CD4-positive, alpha-beta T cell (primary cell): Measurements from ENCODE around the gene HOXA13. TPM values are rescaled to one million over a fixed set of nuclear protein-coding genes. Genes with fewer than 3 reads are reported as not detected.

Experiments used
- ATAC-seq: fragments of 200-7000 bp; cut with Tn5 transposase; one replicate; pipeline ENCODE4 v1.10.0; 2022; ENCODE audit warnings: mild to moderate bottlenecking; ENCODE audit not compliant: poor library complexity
- CTCF ChIA-PET: fragments of 350-600 bp; sonication (Branson Sonifier 250); formaldehyde crosslinking; loops from one replicate; lab custom pipeline; 2021; ENCODE audit warnings: antibody characterized with exemption, inconsistent platforms; lab: Charles Lee
- POLR2A ChIA-PET: fragments of 350-600 bp; sonication (Branson Sonifier 250); formaldehyde crosslinking; loops from one replicate; lab custom pipeline; 2021; ENCODE audit warnings: antibody characterized with exemption, inconsistent platforms; lab: Charles Lee
- DNase-seq, 14 experiments: peaks; one replicate each; pipeline ENCODE4 v3.0.0-alpha.2; 2013 to 2020; ENCODE audit warnings: mixed read lengths in 2 of 14
- H3K27ac ChIP-seq, 2 donors: one replicate each; pipeline versions ENCODE4 v1.5.1 to v1.7.0; 2013; ENCODE audit warnings: low read length in 2 of 2, low read depth in 1 of 2, mild to moderate bottlenecking in 1 of 2
- H3K27me3 ChIP-seq, 2 experiments: 1 replicate in 1 of 2; 2 replicates in 1 of 2; pipeline versions ENCODE4 v1.6.1 to v1.7.0; 2013; ENCODE audit warnings: low read length in 2 of 2, control low read depth in 1 of 2, mild to moderate bottlenecking in 1 of 2, moderate library complexity in 1 of 2; ENCODE audit not compliant: insufficient read depth in 2 of 2, control insufficient read depth in 1 of 2
- H3K36me3 ChIP-seq: one replicate; pipeline ENCODE4 v1.6.1; 2013; ENCODE audit warnings: low read length, control low read depth; ENCODE audit not compliant: insufficient read depth
- H3K4me1 ChIP-seq: one replicate; pipeline ENCODE4 v1.6.1; 2013; ENCODE audit warnings: low read length, control low read depth; ENCODE audit not compliant: insufficient read depth
- H3K4me3 ChIP-seq: one replicate; pipeline ENCODE4 v1.5.1; 2013; ENCODE audit warnings: mild to moderate bottlenecking, low read length, moderate library complexity
- H3K9me3 ChIP-seq, 2 experiments: 1 replicate in 1 of 2; 2 replicates in 1 of 2; pipeline versions ENCODE4 v1.6.1 to v1.7.0; 2013; ENCODE audit warnings: low read length in 2 of 2, mild to moderate bottlenecking in 2 of 2, control low read depth in 1 of 2, moderate library complexity in 1 of 2; ENCODE audit not compliant: control insufficient read depth in 1 of 2, insufficient read depth in 1 of 2
- H3K27ac Mint-ChIP-seq: one replicate; pipeline ENCODE4 v1.8.0; 2020; ENCODE audit warnings: mixed read lengths
- H3K27me3 Mint-ChIP-seq: one replicate; pipeline ENCODE4 v1.8.0; 2021; ENCODE audit warnings: mixed read lengths
- H3K36me3 Mint-ChIP-seq: one replicate; pipeline ENCODE4 v1.8.0; 2021; ENCODE audit warnings: low read depth, mixed read lengths
- H3K4me1 Mint-ChIP-seq: one replicate; pipeline ENCODE4 v1.8.0; 2021; ENCODE audit warnings: low read depth, mixed read lengths
- H3K4me3 Mint-ChIP-seq: one replicate; pipeline ENCODE4 v1.8.0; 2020; ENCODE audit warnings: mild to moderate bottlenecking, mixed read lengths
- H3K9me3 Mint-ChIP-seq: one replicate; pipeline ENCODE4 v1.8.0; 2020; ENCODE audit warnings: mixed read lengths
- intact Hi-C, 2 experiments: fragments of 100-400 bp; cut with DNase I in 1 of 2; cut with micrococcal nuclease in 1 of 2; formaldehyde crosslinking; loops; one replicate each; pipeline versions ENCODE4 v1.15.1 to v1.9.0; 2023 to 2025; cut with DNase I, micrococcal nuclease
- total RNA-seq, 174 experiments: library from RNA in 2 of 174; stranded (reverse) in 2 of 174; gene quantifications; one replicate each; pipeline ENCODE4 v1.2.3 and lab custom pipeline; 2021 to 2026
- TF ChIP-seq, protein P1 (sequence below): fragments of 200-600 bp; IDR thresholded peaks from one replicate; pipeline ENCODE4 v1.8.0; 2022; ENCODE audit warnings: antibody characterized with exemption, mild to moderate bottlenecking

The HOXA13 gene
- total RNA-seq, 2 experiments from 2014 or later, result not detected

DNA sequence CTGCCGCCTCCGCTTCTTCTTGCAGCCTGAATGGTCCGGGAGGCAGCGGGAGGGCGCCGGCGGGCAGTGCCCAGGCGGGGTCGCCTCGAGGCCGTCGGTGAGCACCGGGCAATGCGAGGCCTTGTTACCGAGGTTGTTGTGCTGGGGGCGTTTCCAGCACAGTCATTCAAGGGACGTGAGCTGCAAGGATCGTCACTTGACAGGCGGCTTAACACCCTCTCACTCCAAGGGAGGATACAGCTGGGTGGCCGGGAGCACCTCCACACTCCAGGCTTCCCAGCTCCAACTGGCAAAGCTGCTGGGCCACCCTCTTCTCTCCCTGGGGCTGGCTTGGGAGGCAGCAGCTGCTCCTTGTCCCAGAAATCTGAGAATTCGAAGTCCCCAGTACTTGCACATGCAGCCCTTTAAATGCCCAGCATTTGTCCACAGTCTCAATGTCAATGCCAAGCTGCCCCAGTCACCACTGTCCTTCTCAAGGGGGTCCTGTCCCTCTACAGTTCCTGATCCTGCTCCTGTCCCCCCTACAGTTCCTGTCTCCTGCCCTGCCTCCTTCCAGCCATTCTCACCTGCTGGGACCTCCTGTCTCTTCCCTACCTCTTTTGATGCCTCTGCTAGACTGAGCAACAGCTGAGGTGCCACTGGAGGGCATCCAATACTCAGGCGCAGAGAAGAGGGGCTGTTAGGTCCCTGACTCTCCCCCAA, 10.4 kb downstream of the HOXA13 start:
- POLR2A ChIA-PET, result interaction anchor here (0.9 to 2.6 kb wide), 4 partner anchors 16 to 551 kb away, joined by 3 to 8 read pairs (median 4); partner anchors contain the start of gene HOXA9
- DNase-seq (peak in 1 of 14 experiments; percentile 33), ATAC-seq (no peak)
- Mint-ChIP-seq H3K27ac (peak overlapping the region; percentile 80), H3K27me3 (peaks cover 99% of the 10 kb centered on the region), H3K9me3 (no peaks in the 10 kb centered on the region), H3K4me1 (peaks cover 78% of the 10 kb centered on the region), H3K4me3 (peak overlapping the region; percentile 12), H3K36me3 (no peaks in the 10 kb centered on the region)
- CTCF ChIA-PET, result interaction anchor here (1.0 to 1.6 kb wide), 3 partner anchors 10 to 29 kb away, joined by 4 to 13 read pairs (median 6); no protein-coding TSS in a partner anchor
- H3K9me3 ChIP-seq, result peaks cover 0 to 56% of the 10 kb centered on the region in 2 experiments
- no peak overlapping the region for H3K27ac ChIP-seq
- TF ChIP-seq, protein P1, sequence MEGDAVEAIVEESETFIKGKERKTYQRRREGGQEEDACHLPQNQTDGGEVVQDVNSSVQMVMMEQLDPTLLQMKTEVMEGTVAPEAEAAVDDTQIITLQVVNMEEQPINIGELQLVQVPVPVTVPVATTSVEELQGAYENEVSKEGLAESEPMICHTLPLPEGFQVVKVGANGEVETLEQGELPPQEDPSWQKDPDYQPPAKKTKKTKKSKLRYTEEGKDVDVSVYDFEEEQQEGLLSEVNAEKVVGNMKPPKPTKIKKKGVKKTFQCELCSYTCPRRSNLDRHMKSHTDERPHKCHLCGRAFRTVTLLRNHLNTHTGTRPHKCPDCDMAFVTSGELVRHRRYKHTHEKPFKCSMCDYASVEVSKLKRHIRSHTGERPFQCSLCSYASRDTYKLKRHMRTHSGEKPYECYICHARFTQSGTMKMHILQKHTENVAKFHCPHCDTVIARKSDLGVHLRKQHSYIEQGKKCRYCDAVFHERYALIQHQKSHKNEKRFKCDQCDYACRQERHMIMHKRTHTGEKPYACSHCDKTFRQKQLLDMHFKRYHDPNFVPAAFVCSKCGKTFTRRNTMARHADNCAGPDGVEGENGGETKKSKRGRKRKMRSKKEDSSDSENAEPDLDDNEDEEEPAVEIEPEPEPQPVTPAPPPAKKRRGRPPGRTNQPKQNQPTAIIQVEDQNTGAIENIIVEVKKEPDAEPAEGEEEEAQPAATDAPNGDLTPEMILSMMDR, result no peak
- peaks cover 76% of the 10 kb centered on the region for H3K4me1 ChIP-seq
- H3K27me3 ChIP-seq, result peaks cover 95 to 98% of the 10 kb centered on the region in 2 experiments
- intact Hi-C loops, result loop anchor here in 1 of 2 experiments (5.0 kb wide), 2 partner anchors 37 to 1332 kb away; partner anchors contain the start of gene HOXA3
- H3K36me3 ChIP-seq, result no peaks in the 10 kb centered on the region
- no peak overlapping the region for H3K4me3 ChIP-seq

DNA sequence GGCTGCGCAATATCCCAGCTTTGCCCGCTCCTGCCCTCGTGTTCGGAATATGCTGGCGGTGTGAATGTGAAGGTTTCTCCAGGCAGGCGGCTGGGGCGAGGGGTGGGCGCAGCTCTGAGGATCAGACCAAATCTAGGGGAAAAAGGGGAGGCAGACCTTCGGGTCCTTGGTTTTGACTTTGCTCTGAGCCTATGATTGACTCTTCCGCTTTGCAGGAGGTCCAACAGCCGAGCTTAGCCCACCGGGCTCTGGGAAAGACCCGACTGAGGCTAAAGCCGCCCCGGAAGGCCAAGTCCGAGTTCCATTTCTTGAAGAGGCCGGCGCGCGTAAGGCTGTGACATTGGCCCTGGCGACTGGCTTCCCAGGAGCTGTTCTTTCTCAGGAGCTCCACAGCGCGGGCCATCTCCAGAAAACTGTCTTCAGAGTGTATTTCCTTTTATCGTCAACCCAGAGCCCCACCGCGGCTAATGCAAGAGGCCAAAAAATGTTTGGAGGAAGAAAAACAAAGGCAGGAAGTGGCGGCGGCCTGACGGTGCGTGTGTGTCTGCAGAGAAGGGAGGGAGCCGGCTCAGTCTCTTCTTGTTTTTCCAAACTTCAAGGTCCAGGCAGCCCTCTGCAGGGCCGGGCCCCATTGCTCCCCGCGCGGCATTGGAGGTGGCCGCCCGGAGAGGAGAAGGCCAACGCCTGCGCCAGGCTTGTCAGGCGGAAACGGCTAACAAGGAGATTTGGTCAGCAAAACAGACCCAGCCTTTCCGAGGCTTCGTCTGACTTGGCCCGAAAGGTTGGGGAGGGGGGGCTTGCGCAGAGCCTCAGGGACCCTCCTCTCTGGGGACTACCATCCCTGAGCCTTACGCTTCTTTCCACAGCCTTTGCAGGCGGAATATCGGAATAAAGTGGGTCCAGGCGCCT, 11.3 kb downstream of the HOXA13 start:
- POLR2A ChIA-PET, result interaction anchor here (0.5 to 2.8 kb wide), 5 partner anchors 16 to 662 kb away, joined by 3 to 13 read pairs (median 5); no protein-coding TSS in a partner anchor
- H3K4me3 Mint-ChIP-seq, result peak overlapping the region; percentile 79
- H3K27me3 Mint-ChIP-seq, result peaks cover 99% of the 10 kb centered on the region
- Histone ChIP-seq H3K9me3 (peaks cover 0 to 61% of the 10 kb centered on the region in 2 experiments), H3K36me3 (no peaks in the 10 kb centered on the region), H3K27ac (no peak overlapping the region), H3K4me3 (peak overlapping the region; percentile 38), H3K27me3 (peaks cover 94 to 96% of the 10 kb centered on the region in 2 experiments), H3K4me1 (peaks cover 80% of the 10 kb centered on the region)
- peak; percentile 50 for ATAC-seq
- H3K27ac Mint-ChIP-seq, result peak overlapping the region; percentile 80
- peaks cover 81% of the 10 kb centered on the region for H3K4me1 Mint-ChIP-seq
- CTCF ChIA-PET, result interaction anchor here (1.8 to 3.8 kb wide), 2 partner anchors 8 to 9 kb away, joined by 8 to 14 read pairs; no protein-coding TSS in a partner anchor
- H3K9me3 Mint-ChIP-seq, result no peaks in the 10 kb centered on the region
- TF ChIP-seq, protein P1, result no peak
- intact Hi-C loops, result loop anchor here in 1 of 2 experiments (5.0 kb wide), 2 partner anchors 36 to 1331 kb away; partner anchors contain the start of gene HOXA3
- peak in 11 of 14 experiments; percentile 40 to 70 (median 58) for DNase-seq
- H3K36me3 Mint-ChIP-seq, result no peaks in the 10 kb centered on the region
